GM12873 (cell line): Measurements from ENCODE around the gene SERPINA5.

ENCODE experiments used
- CTCF ChIP-seq: IDR thresholded peaks from 2 replicates; pipeline ENCODE4 v1.5.1; 2012; ENCODE audit warnings: low read depth, mild to moderate bottlenecking, moderate library complexity, low read length, control low read depth; ENCODE audit not compliant: insufficient read depth; ENCODE audit errors: missing control alignments

SERPINA5 gene

GRCh38 chr14:94638961-94639817 is 58.0 kb downstream of the SERPINA5 start:
- TF ChIP-seq CTCF, result no peak

GRCh38 chr14:94640721-94641631 is 59.8 kb downstream of the SERPINA5 start:
- no peak for TF ChIP-seq CTCF

DNA sequence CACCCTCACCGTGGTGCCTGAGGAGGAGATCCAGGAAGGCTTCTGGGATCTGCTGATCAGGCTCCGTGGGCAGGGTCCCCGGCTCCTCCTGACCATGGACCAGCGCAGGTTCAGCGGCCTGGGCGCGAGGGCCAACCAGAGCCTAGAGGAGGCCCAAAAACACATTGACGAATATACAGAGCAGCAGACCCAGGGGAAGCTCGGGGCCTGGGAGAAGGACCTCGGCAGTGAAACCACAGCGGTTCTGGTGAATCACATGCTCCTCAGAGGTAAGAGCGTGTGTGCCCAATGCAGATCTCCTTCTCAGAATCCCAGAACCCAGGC is 60.4 kb downstream of the SERPINA5 start:
- no peak for TF ChIP-seq CTCF
